Epithelial cell of proximal tubule (primary cell): ENCODE results near the gene IL27RA. TPM values are rescaled to one million over a fixed set of nuclear protein-coding genes. Genes with fewer than 3 reads are reported as not detected.
"Not testable (repeated sequence)": the region's sequence is repeated elsewhere in the genome, so short reads cannot be mapped to it uniquely, and the experiment has no call there.

Source experiments
- DNase-seq: peaks from one replicate; pipeline ENCODE4 v3.0.0-alpha.2; 2011; ENCODE audit warnings: low read depth
- H3K4me3 ChIP-seq: 2 replicates; pipeline ENCODE4 v1.5.1; 2011; ENCODE audit warnings: low read depth, mild to moderate bottlenecking, low read length
- CTCF ChIP-seq: conservative IDR thresholded peaks from 2 replicates; pipeline ENCODE4 v1.5.1; 2012; ENCODE audit warnings: low read depth, mild to moderate bottlenecking, low read length
- total RNA-seq: library from RNA; depleted of rRNA; stranded (reverse); fragments of >200 nt; gene quantifications from 2 replicates; pipeline ENCODE4 v1.2.3, GENCODE V29; 2015

Gene IL27RA
- total RNA-seq, 1 donor from 2014 or later: 10.1 TPM

GRCh38 chr19:14022469-14022868, 9.1 kb upstream of the IL27RA start:
- DNase-seq: no peak
- no peak overlapping the region for H3K4me3 ChIP-seq
- TF ChIP-seq CTCF: no peak

GRCh38 chr19:14023404-14024235, 7.9 kb upstream of the IL27RA start:
- peak; percentile 64 for TF ChIP-seq CTCF
- H3K4me3 ChIP-seq: no peak overlapping the region
- DNase-seq: no peak

GRCh38 chr19:14026652-14027192, 4.8 kb upstream of the IL27RA start:
- not testable (repeated sequence) for H3K4me3 ChIP-seq, DNase-seq

GRCh38 chr19:14027856-14028450, 3.6 kb upstream of the IL27RA start, which contains the start of gene RLN3:
RLN3 (plus strand) TSS chr19:14028148; CDS start chr19:14028205, 57 bp downstream.
- H3K4me3 ChIP-seq: no peak within 1 kb of the TSS
- no peak for TF ChIP-seq CTCF
- DNase-seq: no peak

GRCh38 chr19:14028901-14029300, 2.7 kb upstream of the IL27RA start:
- no peak overlapping the region for H3K4me3 ChIP-seq
- no peak for TF ChIP-seq CTCF
- no peak for DNase-seq

GRCh38 chr19:14030997-14031718, 404 bp upstream of the IL27RA start:
- peak overlapping the region; percentile 71 for H3K4me3 ChIP-seq
- DNase-seq: no peak
- TF ChIP-seq CTCF: no peak

- H3K4me3 ChIP-seq: no peak overlapping the region
- no peak for TF ChIP-seq CTCF
- no peak for DNase-seq
Observed at GRCh38 chr19:14033946-14034345, 2.4 kb downstream of the IL27RA start.
